ENCODE measurements around the gene RSAD1. TPM values are rescaled to one million over a fixed set of nuclear protein-coding genes. Genes with fewer than 3 reads are reported as not detected.

Gene RSAD1
- polyA plus RNA-seq, 3 donors from 2014 or later = 50.5 to 54.2 (median 54.1) TPM

DNA sequence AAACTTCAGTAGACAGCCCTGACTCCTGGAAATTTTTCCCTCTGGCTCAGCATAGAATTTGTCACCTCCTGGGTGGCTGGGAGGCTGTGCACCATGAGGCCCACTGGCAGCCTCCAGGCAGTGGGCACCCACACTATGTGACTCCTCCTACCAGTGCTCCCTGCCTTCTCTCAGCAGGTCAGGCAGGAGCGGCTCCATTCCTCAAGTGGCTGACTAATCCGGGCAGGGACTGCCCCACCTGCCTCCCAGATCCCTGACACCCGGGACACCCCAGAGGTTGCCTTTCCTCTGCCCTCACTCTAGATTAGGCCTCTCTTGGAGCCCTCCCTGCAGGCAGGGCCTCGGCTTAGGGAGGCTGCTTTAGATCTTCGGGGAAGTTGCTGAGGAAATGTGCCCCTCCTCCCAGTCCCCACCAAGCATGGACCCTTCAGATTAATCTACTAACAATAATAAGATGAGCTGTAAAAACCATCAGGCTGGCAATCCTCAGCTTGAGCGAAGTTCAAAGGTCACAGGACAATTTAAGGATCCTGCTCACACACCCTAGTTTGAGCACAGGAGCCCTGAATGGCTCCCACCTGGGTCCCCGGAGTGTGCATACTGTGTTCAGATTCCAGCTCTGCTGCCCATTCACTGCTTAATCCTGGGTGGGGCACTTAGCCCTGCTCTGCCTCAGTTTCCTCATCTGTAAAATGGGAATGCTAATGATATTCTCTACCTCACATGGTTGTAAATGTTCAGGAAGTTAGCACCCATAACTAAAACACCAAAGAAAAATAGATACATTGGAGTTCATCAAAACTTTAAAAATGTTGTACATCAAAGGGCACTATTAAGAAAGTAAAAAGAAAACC, 19.6 kb downstream of the RSAD1 start:
- no peak overlapping the region for H3K27ac Mint-ChIP-seq
- H3K36me3 Mint-ChIP-seq = no peaks in the 10 kb centered on the region
- H3K4me3 Mint-ChIP-seq = no peak overlapping the region
- no peaks in the 10 kb centered on the region for H3K9me3 Mint-ChIP-seq
- no peaks in the 10 kb centered on the region for H3K4me1 Mint-ChIP-seq
- H3K27me3 Mint-ChIP-seq (ENCODE audit: low read depth in 3 of 3) = peaks cover 0 to 4% (median 2%) of the 10 kb centered on the region in 3 donors
- DNase-seq = no peak

DNA sequence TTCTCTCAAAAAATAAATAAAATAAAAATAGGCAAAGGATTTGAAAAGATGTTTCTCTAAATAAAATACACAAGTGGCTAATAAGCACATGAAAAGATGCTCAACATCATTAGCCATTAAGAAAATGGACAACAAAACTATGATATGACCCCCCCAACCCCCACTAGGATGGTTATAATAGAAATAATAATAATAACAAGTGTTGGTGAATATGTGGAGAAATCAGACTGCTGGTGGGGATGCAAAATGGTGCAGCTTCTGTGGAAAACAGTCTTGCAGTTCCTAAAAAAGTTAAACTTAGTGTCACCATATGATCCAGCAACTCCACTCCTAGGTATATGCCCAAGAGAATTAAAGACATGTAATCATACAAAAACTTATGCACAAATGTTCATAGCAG, 20.6 kb downstream of the RSAD1 start:
- Mint-ChIP-seq H3K27ac (no peak overlapping the region), H3K36me3 (no peaks in the 10 kb centered on the region), H3K27me3 (ENCODE audit: low read depth in 3 of 3) (peaks cover 0 to 4% (median 2%) of the 10 kb centered on the region in 3 donors), H3K4me1 (no peaks in the 10 kb centered on the region), H3K4me3 (no peak overlapping the region), H3K9me3 (no peaks in the 10 kb centered on the region)
- DNase-seq = no peak

DNA sequence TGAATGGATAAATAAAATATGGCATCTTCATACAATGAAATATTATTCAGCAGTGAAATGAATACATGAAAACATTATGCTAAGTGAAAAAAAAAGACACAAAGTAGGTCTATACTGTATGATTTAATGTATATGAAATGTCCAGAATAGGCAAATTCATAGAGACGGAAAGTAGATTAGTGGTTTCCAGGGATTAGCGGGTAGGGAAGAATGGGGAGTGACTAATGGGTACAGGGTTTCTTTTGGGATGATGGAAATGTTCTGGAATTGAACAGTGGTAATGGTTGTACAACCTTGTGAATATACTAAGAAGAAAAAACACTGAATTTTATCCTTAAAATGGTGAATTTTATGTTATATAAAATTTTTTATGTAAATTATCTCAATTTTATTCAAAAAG, 21.1 kb downstream of the RSAD1 start:
- Mint-ChIP-seq H3K36me3 (no peaks in the 10 kb centered on the region), H3K9me3 (no peaks in the 10 kb centered on the region), H3K4me1 (no peaks in the 10 kb centered on the region), H3K4me3 (no peak overlapping the region), H3K27ac (no peak overlapping the region), H3K27me3 (ENCODE audit: low read depth in 3 of 3) (peaks cover 0 to 4% (median 2%) of the 10 kb centered on the region in 3 donors)
- DNase-seq = no peak

GRCh38 chr17:50501054-50501453, 22.4 kb downstream of the RSAD1 start:
- H3K4me1 Mint-ChIP-seq = no peaks in the 10 kb centered on the region
- DNase-seq = no peak
- H3K4me3 Mint-ChIP-seq = no peak overlapping the region
- no peak overlapping the region for H3K27ac Mint-ChIP-seq
- H3K9me3 Mint-ChIP-seq = no peaks in the 10 kb centered on the region
- H3K27me3 Mint-ChIP-seq (ENCODE audit: low read depth in 3 of 3) = peaks cover 0 to 2% (median under 1%) of the 10 kb centered on the region in 3 donors
- no peaks in the 10 kb centered on the region for H3K36me3 Mint-ChIP-seq

- no peak overlapping the region for H3K27ac Mint-ChIP-seq
- H3K9me3 Mint-ChIP-seq = no peaks in the 10 kb centered on the region
- H3K36me3 Mint-ChIP-seq = no peaks in the 10 kb centered on the region
- H3K4me1 Mint-ChIP-seq = peaks cover 0 to under 1% of the 10 kb centered on the region in 2 donors
- DNase-seq = no peak
- H3K27me3 Mint-ChIP-seq (ENCODE audit: low read depth in 3 of 3) = peaks cover 0 to 2% (median 0%) of the 10 kb centered on the region in 3 donors
- no peak overlapping the region for H3K4me3 Mint-ChIP-seq
Observed at GRCh38 chr17:50502301-50502990, 23.8 kb downstream of the RSAD1 start.

GRCh38 chr17:50505591-50506130, 27.0 kb downstream of the RSAD1 start:
- Mint-ChIP-seq H3K4me1 (peaks cover 19 to 21% of the 10 kb centered on the region in 2 donors), H3K4me3 (no peak overlapping the region), H3K36me3 (no peaks in the 10 kb centered on the region), H3K27ac (no peak overlapping the region), H3K27me3 (ENCODE audit: low read depth in 3 of 3) (peaks cover 0 to 2% (median 0%) of the 10 kb centered on the region in 3 donors), H3K9me3 (no peaks in the 10 kb centered on the region)
- DNase-seq = no peak

GRCh38 chr17:50506298-50506697, 27.6 kb downstream of the RSAD1 start:
- Mint-ChIP-seq H3K4me1 (peaks cover 19 to 21% of the 10 kb centered on the region in 2 donors), H3K27ac (peak overlapping the region; percentile 2 to 62 (median 48)), H3K4me3 (peak overlapping the region in 4 of 5 donors; percentile 16 to 55 (median 31)), H3K36me3 (no peaks in the 10 kb centered on the region), H3K9me3 (no peaks in the 10 kb centered on the region), H3K27me3 (ENCODE audit: low read depth in 3 of 3) (peaks cover 0 to 2% (median 0%) of the 10 kb centered on the region in 3 donors)
- no peak for DNase-seq

DNA sequence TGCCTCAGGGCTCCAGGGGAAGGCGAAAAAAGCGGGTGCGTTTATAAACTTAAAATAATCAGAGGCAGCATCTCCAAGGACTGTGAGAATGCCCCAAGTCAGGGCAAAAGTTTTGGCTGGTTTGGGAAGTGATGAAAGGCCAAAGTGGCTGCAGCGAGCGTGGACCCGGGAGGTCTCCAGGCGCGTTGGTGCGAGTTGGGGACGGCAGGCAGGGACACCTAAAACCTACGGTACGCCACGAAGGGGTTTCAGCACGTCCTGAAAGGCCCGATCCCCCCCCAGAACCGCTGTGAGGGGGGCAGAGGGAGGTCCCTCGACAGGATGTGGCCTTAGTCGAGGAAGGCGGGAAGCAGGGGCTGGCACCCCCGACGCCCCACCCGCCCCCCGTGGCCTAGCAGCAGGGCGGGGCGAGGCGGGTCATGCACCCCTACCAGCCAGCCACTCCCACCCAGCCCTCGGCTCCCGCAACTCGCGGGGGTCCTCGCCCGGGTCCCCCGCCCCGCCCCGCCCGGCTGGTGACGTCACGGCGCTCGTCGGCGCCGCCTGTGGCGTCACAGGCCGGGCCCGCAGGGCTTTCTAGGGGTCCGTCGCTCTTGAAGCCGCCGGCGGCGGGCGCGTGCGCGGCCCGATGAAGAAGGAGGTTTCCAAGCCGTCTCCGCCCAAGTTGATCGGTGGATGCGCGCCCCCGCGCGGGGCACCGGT, 29.4 kb downstream of the RSAD1 start, which contains the start of gene MYCBPAP:
Gene MYCBPAP (plus strand): TSS at position 569 of the 702 bp plus-strand sequence. CDS start 236 bp downstream, outside the sequence.
- DNase-seq = peak; percentile 81 to 89 (median 82)
- H3K4me1 Mint-ChIP-seq = peaks cover 19 to 21% of the 10 kb centered on the region in 2 donors
- H3K36me3 Mint-ChIP-seq = no peaks in the 10 kb centered on the region
- peak within 1 kb of the TSS; percentile 89 to 97 (median 96) for H3K27ac Mint-ChIP-seq
- peak within 1 kb of the TSS; percentile 81 to 94 (median 90) for H3K4me3 Mint-ChIP-seq
- no peaks in the 10 kb centered on the region for H3K9me3 Mint-ChIP-seq
- H3K27me3 Mint-ChIP-seq (ENCODE audit: low read depth in 3 of 3) = peaks cover 0 to 2% (median 2%) of the 10 kb centered on the region in 3 donors

DNA sequence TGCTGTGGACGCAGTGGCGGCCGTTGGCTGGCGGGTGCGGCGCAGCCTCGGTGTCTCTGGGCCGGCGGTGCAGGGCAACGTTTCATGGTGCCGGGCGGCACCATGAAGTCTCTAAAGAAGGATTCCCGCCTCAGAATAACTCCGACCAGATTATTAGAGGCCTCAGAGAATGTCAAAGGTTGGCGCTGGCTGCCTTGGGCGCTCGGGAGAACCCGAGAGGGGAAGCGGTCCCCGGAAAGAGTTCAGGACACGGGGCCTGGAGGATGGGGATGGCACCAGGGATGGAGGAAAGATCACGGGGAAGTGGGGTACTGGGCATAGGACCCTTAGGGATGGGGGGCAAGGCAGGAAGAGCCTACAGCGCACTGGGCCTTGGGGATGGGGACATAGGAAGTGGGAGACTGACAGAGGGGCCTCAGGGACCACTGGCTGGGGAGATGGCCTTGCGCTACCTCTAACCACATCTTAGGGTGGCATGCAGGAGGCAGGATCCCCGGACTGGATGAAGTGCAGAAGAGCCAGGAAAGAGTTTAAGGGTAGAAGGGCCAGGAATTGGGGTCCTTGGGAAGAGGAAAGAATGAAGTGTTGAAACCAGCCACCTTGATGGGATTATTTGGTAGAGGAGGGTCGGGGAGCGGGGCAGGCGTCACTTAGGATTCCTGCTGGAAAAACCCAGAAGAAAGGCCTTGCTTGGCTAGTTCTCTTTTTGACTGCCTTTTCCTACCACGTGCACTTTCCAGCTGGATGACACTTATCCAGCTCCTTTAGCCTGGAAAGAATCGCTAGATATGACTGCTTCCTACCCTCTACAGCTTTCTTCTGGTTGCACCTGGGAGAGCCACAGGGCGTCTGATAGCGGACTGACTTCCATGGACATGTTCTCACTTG, 30.2 kb downstream of the RSAD1 start:
- peak overlapping the region; percentile 80 to 94 (median 88) for H3K4me3 Mint-ChIP-seq
- no peaks in the 10 kb centered on the region for H3K9me3 Mint-ChIP-seq
- peaks cover 19 to 21% of the 10 kb centered on the region in 2 donors for H3K4me1 Mint-ChIP-seq
- H3K27me3 Mint-ChIP-seq (ENCODE audit: low read depth in 3 of 3) = peaks cover 0 to 2% (median 2%) of the 10 kb centered on the region in 3 donors
- DNase-seq = no peak
- no peaks in the 10 kb centered on the region for H3K36me3 Mint-ChIP-seq
- peak overlapping the region; percentile 77 to 95 (median 90) for H3K27ac Mint-ChIP-seq

DNA sequence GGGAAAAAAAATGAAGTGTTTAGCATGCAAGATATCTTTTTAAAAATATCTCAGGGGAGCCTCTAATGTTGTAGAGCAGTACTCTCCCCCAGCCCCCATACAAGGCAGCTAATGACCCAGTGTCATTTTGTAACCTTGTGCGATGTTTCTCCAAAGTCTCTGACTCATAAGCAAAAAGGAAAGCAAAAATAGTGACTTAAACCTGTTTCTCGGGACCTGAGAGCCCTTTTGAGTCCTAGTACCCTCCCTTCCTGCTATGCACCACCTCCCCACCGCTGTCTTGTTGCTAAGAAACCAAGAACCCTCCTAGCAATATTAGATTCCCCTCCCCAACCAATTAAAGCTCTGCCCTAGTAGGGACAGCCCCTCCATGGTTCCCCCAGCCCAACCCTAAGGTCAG, 32.4 kb downstream of the RSAD1 start:
- H3K27me3 Mint-ChIP-seq (ENCODE audit: low read depth in 3 of 3) = peaks cover 2 to 3% (median 2%) of the 10 kb centered on the region in 3 donors
- DNase-seq = no peak
- H3K4me3 Mint-ChIP-seq = no peak overlapping the region
- no peak overlapping the region for H3K27ac Mint-ChIP-seq
- H3K4me1 Mint-ChIP-seq = peaks cover 19 to 21% of the 10 kb centered on the region in 2 donors
- no peaks in the 10 kb centered on the region for H3K36me3 Mint-ChIP-seq
- no peaks in the 10 kb centered on the region for H3K9me3 Mint-ChIP-seq

DNA sequence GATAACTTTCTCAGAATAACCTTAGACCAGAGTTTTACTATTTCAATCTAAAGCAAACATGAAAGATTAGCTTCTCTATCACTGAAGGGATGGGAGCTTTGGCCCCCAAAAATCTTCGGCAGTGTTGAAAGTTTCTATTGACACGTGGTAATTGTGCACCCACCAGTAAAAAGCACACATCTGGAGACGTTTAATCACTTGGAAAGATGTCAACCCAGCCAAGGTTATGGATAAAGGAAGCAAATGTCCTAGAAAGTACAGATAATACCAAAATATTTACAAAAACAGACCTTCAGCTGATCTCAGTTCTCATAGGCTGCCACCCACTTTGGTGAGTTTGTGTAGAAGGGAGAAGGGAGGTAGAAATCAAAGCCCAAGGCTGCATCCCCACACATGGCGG, 34.8 kb downstream of the RSAD1 start:
- H3K4me3 Mint-ChIP-seq = no peak overlapping the region
- H3K27me3 Mint-ChIP-seq (ENCODE audit: low read depth in 3 of 3) = peaks cover 2 to 4% (median 3%) of the 10 kb centered on the region in 3 donors
- no peak overlapping the region for H3K27ac Mint-ChIP-seq
- DNase-seq = no peak
- peaks cover 13% of the 10 kb centered on the region in 2 donors for H3K4me1 Mint-ChIP-seq
- no peaks in the 10 kb centered on the region for H3K36me3 Mint-ChIP-seq
- H3K9me3 Mint-ChIP-seq = no peaks in the 10 kb centered on the region

- no peak overlapping the region for H3K4me3 Mint-ChIP-seq
- no peaks in the 10 kb centered on the region for H3K9me3 Mint-ChIP-seq
Observed at GRCh38 chr17:50514388-50514787, 35.7 kb downstream of the RSAD1 start.

More at GRCh38 chr17:50514388-50514787, 35.7 kb downstream of the RSAD1 start:
- Mint-ChIP-seq H3K27ac (no peak overlapping the region), H3K36me3 (no peaks in the 10 kb centered on the region), H3K27me3 (ENCODE audit: low read depth in 3 of 3) (peaks cover 2 to 4% (median 3%) of the 10 kb centered on the region in 3 donors), H3K4me1 (peaks cover 4 to 5% of the 10 kb centered on the region in 2 donors)
- no peak for DNase-seq

All from immature natural killer cell (primary cell).